Uterus (tissue), 4 donors: ENCODE results near the gene BCL7C. TPM values are rescaled to one million over a fixed set of nuclear protein-coding genes. Genes with fewer than 3 reads are reported as not detected.

Experiments
- DNase-seq, 2 donors: peaks; one replicate each; pipeline ENCODE4 v3.0.0-alpha.2; 2019 to 2020
- H3K27ac ChIP-seq, 2 donors: fragments of 200-600 bp; sonication (generic); 1 replicate in 1 of 2; 2 replicates in 1 of 2; pipeline ENCODE4 v1.5.1; 2016 to 2018
- H3K27me3 ChIP-seq, 2 donors: fragments of 200-600 bp; sonication (generic); one replicate each; pipeline ENCODE4 v1.5.1; 2018 to 2019; ENCODE audit warnings: control low read depth in 1 of 2
- H3K36me3 ChIP-seq, 2 donors: fragments of 200-600 bp; sonication (generic); one replicate each; pipeline ENCODE4 v1.5.1; 2019; ENCODE audit warnings: control low read depth in 1 of 2
- H3K4me1 ChIP-seq, 2 donors: fragments of 200-600 bp; sonication (generic); one replicate each; pipeline ENCODE4 v1.5.1; 2018 to 2019; ENCODE audit warnings: control low read depth in 1 of 2
- H3K4me3 ChIP-seq, 2 donors: fragments of 200-600 bp; sonication (generic); 1 replicate in 1 of 2; 2 replicates in 1 of 2; pipeline ENCODE4 v1.5.1; 2018 to 2019; ENCODE audit warnings: mild to moderate bottlenecking in 1 of 2
- H3K9me3 ChIP-seq, 2 donors: fragments of 200-600 bp; sonication (generic); one replicate each; pipeline ENCODE4 v1.5.1; 2019; ENCODE audit warnings: control low read depth in 1 of 2
- POLR2A ChIP-seq, 2 donors: fragments of 450-650 bp; IDR thresholded peaks; one replicate each; pipeline ENCODE4 v1.6.1; 2016; ENCODE audit warnings: antibody characterized with exemption in 2 of 2, mild to moderate bottlenecking in 1 of 2, moderate library complexity in 1 of 2
- intact Hi-C: fragments of 100-400 bp; cut with DNase I; formaldehyde crosslinking; loops from one replicate; pipeline ENCODE4 v1.15.1; 2023; ENCODE audit warnings: low total_unique reads
- total RNA-seq, 4 donors: library from RNA; depleted of rRNA in 3 of 4; stranded (reverse); fragments of >200 nt in 3 of 4; gene quantifications; one replicate each; pipeline versions ENCODE4 v1.1.0 to v1.2.4, GENCODE V29; 2014 to 2023
- TF ChIP-seq, protein P1 (sequence below), 4 experiments: fragments of 200-600 bp in 2 of 4; fragments of 450-650 bp in 2 of 4; sonication (generic) in 2 of 4; IDR thresholded peaks; one replicate each; pipeline ENCODE4 v1.5.1; 2016 to 2019; ENCODE audit warnings: antibody characterized with exemption in 4 of 4, mild to moderate bottlenecking in 2 of 4, moderate library complexity in 1 of 4
- donor health status: DM: yes; HTN: yes; CAD: no.

BCL7C gene
- total RNA-seq, 4 donors from 2014 or later, result 16.5 to 44.8 (median 35.2) TPM

DNA sequence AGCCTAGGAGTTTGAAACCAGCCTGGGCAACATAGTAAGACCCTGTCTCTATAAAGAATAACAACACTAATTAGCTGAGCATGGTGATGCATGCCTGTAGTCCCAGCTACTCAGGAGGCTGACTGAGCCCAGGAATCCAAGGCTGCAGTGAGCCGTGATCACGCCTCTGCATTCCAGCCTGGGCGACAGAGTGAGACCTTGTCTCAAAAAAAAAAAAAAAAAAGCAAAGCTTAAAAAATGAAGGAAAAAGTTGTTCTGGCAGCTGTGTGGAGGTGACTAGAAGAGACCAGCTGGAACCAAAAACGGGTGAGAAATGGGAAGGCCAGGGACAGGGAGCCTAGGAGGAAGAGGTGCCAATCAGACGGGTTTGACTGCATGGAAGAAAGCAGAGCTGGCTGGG is 4.2 kb downstream of the BCL7C start:
- H3K27me3 ChIP-seq, result no peaks in the 10 kb centered on the region
- no peaks in the 10 kb centered on the region for H3K9me3 ChIP-seq
- H3K27ac ChIP-seq, result no peak overlapping the region
- no peaks in the 10 kb centered on the region for H3K36me3 ChIP-seq
- DNase-seq, result no peak
- no peak for TF ChIP-seq POLR2A (IDR thresholded peaks at IDR 0.05)
- TF ChIP-seq, protein P1, sequence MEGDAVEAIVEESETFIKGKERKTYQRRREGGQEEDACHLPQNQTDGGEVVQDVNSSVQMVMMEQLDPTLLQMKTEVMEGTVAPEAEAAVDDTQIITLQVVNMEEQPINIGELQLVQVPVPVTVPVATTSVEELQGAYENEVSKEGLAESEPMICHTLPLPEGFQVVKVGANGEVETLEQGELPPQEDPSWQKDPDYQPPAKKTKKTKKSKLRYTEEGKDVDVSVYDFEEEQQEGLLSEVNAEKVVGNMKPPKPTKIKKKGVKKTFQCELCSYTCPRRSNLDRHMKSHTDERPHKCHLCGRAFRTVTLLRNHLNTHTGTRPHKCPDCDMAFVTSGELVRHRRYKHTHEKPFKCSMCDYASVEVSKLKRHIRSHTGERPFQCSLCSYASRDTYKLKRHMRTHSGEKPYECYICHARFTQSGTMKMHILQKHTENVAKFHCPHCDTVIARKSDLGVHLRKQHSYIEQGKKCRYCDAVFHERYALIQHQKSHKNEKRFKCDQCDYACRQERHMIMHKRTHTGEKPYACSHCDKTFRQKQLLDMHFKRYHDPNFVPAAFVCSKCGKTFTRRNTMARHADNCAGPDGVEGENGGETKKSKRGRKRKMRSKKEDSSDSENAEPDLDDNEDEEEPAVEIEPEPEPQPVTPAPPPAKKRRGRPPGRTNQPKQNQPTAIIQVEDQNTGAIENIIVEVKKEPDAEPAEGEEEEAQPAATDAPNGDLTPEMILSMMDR (IDR thresholded peaks at IDR 0.05), result no peak
- intact Hi-C loops, result no loop called here
- no peak overlapping the region for H3K4me3 ChIP-seq
- H3K4me1 ChIP-seq, result peaks cover 6 to 7% of the 10 kb centered on the region in 2 donors

DNA sequence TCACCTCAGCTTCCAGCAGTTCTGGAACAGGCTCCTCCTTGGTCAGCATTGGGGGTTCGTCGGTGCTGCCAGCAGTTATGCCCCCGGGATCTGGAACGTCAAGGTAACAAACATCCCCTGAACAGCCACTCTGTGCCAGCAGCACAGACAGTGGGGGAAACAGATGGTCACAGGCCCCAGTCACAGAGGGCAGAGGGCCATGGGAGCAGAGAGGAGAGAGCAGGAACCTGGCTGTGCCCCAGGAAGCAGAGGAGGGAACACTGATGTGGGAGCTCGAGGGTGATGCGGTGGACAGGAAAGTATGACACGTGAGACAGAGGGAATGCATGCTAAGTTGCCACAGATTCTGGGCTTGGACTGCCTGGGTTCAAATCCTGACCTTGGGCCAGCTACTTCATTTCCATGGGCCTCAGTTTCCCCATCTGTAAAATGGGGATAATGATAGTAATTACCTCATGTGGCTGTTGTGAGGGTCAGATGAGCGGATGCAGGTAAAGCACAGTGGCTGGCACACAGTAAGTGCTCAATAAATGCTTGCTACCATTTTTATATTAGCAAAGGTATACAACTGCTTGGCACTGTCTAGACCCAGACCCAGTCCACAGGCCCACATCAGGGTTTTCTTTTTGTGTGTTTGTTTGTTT is 4.9 kb downstream of the BCL7C start:
- Histone ChIP-seq H3K36me3 (no peaks in the 10 kb centered on the region), H3K4me3 (no peak overlapping the region), H3K4me1 (peaks cover 6 to 7% of the 10 kb centered on the region in 2 donors), H3K27ac (no peak overlapping the region), H3K27me3 (no peaks in the 10 kb centered on the region), H3K9me3 (no peaks in the 10 kb centered on the region)
- DNase-seq, result no peak
- intact Hi-C loops, result no loop called here
- TF ChIP-seq, protein P1 (IDR thresholded peaks at IDR 0.05), result no peak
- TF ChIP-seq POLR2A (IDR thresholded peaks at IDR 0.05), result no peak

DNA sequence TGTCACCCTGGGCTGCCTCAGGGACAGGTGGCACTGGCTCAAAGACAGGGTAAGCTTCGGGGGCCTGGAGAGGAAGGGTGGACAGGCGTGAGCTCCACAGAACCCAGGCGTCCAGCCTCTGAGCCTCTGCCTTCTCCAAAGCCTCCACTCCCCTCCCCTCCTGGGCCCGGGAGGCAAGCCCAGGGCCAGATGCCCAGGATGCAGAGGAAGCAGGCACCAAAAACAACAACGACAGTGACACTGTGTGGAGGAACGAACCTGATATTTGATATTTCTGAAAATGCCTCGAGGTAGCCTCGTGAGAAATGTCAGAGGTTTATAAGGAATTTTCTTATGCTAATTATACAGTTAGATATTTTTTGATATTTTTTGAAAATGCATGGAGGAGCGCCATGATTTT is 6.0 kb downstream of the BCL7C start:
- no peaks in the 10 kb centered on the region for H3K27me3 ChIP-seq

DNA sequence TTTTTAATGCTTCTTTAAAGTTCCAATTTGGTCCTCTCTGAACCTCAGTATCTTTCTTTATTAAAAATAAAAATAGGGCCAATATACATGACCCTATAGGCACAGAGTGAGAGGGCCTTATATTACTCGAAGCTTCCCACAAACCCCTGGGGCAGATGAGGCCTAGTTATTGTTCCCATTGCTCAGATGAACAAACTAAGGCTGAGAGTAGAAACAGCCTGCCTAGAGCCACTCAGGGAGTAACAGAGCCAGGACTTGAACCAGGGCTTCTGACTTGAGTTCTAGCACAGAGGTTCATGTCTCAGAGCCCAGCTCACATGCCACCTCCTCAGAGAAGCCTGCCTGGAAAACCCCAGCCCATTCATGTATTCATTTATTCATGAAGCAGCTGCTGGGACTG is 7.7 kb downstream of the BCL7C start:
- H3K36me3 ChIP-seq, result no peaks in the 10 kb centered on the region
- intact Hi-C loops, result no loop called here
- no peaks in the 10 kb centered on the region for H3K9me3 ChIP-seq
- H3K27me3 ChIP-seq, result no peaks in the 10 kb centered on the region
- TF ChIP-seq, protein P1 (IDR thresholded peaks at IDR 0.05), result no peak
- no peak for TF ChIP-seq POLR2A (IDR thresholded peaks at IDR 0.05)
- no peak for DNase-seq
- H3K4me3 ChIP-seq, result no peak overlapping the region
- H3K27ac ChIP-seq, result no peak overlapping the region
- no peaks in the 10 kb centered on the region for H3K4me1 ChIP-seq

More for the DNA sequence above, 6.0 kb downstream of the BCL7C start:
- Histone ChIP-seq H3K9me3 (no peaks in the 10 kb centered on the region), H3K27ac (no peak overlapping the region), H3K4me1 (peaks cover 6% of the 10 kb centered on the region in 2 donors), H3K4me3 (no peak overlapping the region), H3K36me3 (no peaks in the 10 kb centered on the region)
- TF ChIP-seq POLR2A (IDR thresholded peaks at IDR 0.05), result no peak
- TF ChIP-seq, protein P1 (IDR thresholded peaks at IDR 0.05), result no peak
- intact Hi-C loops, result no loop called here
- no peak for DNase-seq

DNA sequence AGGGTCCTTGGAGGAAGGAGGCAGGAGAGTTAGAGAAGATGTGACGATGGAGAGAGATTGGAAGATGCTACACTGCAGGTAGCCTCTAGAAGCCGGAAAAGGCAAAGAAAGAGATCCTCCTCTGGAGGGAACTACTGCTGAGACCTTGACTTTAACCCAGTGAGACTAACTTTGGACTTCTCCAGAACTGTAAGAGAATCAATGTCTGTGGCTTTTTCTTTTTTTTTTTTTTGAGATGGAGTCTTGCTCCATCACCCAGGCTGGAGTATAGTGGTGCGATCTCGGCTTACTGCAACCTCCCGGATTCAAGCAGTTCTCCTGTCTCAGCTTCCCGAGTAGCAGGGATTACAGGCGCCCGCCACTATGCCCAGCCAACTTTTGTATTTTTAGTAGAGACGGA is 8.7 kb downstream of the BCL7C start:
- no peak for DNase-seq
- Histone ChIP-seq H3K27ac (no peak overlapping the region), H3K4me1 (no peaks in the 10 kb centered on the region), H3K9me3 (no peaks in the 10 kb centered on the region), H3K4me3 (no peak overlapping the region), H3K27me3 (no peaks in the 10 kb centered on the region), H3K36me3 (no peaks in the 10 kb centered on the region)
- TF ChIP-seq POLR2A (IDR thresholded peaks at IDR 0.05), result no peak
- TF ChIP-seq, protein P1 (IDR thresholded peaks at IDR 0.05), result no peak
- intact Hi-C loops, result no loop called here
